SK-N-SH treated with all-trans-retinoic acid at 6 μM for 48 hours (cell line): ENCODE data around the gene ME1.

Experiments used
- ATAC-seq: fragments of 200-7000 bp; cut with Tn5 transposase; 3 replicates; pipeline ENCODE4 v1.9.1; 2020; ENCODE audit warnings: mild to moderate bottlenecking, moderate library complexity
- ARNTL ChIP-seq: fragments of 450-650 bp; formaldehyde crosslinking; IDR thresholded peaks from 2 replicates; pipeline ENCODE4 v1.5.0; 2020; ENCODE audit warnings: low read depth, mild to moderate bottlenecking, moderate library complexity, borderline replicate concordance
- BACH2 ChIP-seq: fragments of 250-450 bp; sonication (Bioruptor Pico); IDR thresholded peaks from 2 replicates; pipeline ENCODE4 v1.9.0; 2021; ENCODE audit warnings: mild to moderate bottlenecking, borderline replicate concordance
- CSDC2 ChIP-seq: fragments of 250-450 bp; sonication (Bioruptor Pico); IDR thresholded peaks from 2 replicates; pipeline ENCODE4 v1.5.0; 2020; ENCODE audit warnings: mild to moderate bottlenecking, moderate library complexity
- ESRRG ChIP-seq: fragments of 250-450 bp; sonication (Bioruptor Pico); IDR thresholded peaks from 2 replicates; pipeline ENCODE4 v1.6.1; 2021; ENCODE audit warnings: mild to moderate bottlenecking
- GLIS3 ChIP-seq: fragments of 250-450 bp; sonication (Bioruptor Pico); IDR thresholded peaks from 2 replicates; pipeline ENCODE4 v1.5.0; 2020; ENCODE audit warnings: mild to moderate bottlenecking, moderate library complexity
- OSR1 ChIP-seq: fragments of 250-450 bp; sonication (Bioruptor Pico); IDR thresholded peaks from 2 replicates; pipeline ENCODE4 v1.8.0; 2022; ENCODE audit warnings: moderate library complexity, mild to moderate bottlenecking, inconsistent platforms
- POU6F1 ChIP-seq: fragments of 250-450 bp; sonication (Bioruptor Pico); IDR thresholded peaks from 2 replicates; pipeline ENCODE4 v1.8.0; 2021; ENCODE audit warnings: low read depth, mild to moderate bottlenecking, moderate library complexity, borderline replicate concordance
- PPARA ChIP-seq: fragments of 250-450 bp; sonication (Bioruptor Pico); IDR thresholded peaks from 2 replicates; pipeline ENCODE4 v1.5.0; 2020; ENCODE audit warnings: mild to moderate bottlenecking, borderline replicate concordance
- RARB ChIP-seq: fragments of 250-450 bp; sonication (Bioruptor Pico); IDR thresholded peaks from 2 replicates; pipeline ENCODE4 v1.8.0; 2021; ENCODE audit warnings: mild to moderate bottlenecking, moderate library complexity
- SNAI2 ChIP-seq: fragments of 250-450 bp; sonication (Bioruptor Pico); IDR thresholded peaks from 2 replicates; pipeline ENCODE4 v1.5.0; 2020; ENCODE audit warnings: mild to moderate bottlenecking, moderate library complexity
- TCF4 ChIP-seq: fragments of 250-450 bp; sonication (Bioruptor Pico); IDR thresholded peaks from 2 replicates; pipeline ENCODE4 v1.8.0; 2021; ENCODE audit warnings: mild to moderate bottlenecking, moderate library complexity, borderline replicate concordance
- TOX ChIP-seq: fragments of 250-450 bp; sonication (Bioruptor Pico); IDR thresholded peaks from 2 replicates; pipeline ENCODE4 v1.8.0; 2021; ENCODE audit warnings: mild to moderate bottlenecking, moderate library complexity, borderline replicate concordance
- TSHZ2 ChIP-seq: fragments of 250-450 bp; sonication (Bioruptor Pico); IDR thresholded peaks from 2 replicates; pipeline ENCODE4 v1.5.0; 2020; ENCODE audit warnings: mild to moderate bottlenecking, moderate library complexity
- ZC3H10 ChIP-seq: fragments of 250-450 bp; sonication (Bioruptor Pico); IDR thresholded peaks from 2 replicates; pipeline ENCODE4 v1.5.1; 2021; ENCODE audit warnings: mild to moderate bottlenecking, moderate library complexity
- ZFP3 ChIP-seq: fragments of 250-450 bp; sonication (Bioruptor Pico); IDR thresholded peaks from 2 replicates; pipeline ENCODE4 v1.5.0; 2020; ENCODE audit warnings: mild to moderate bottlenecking, moderate library complexity
- ZFP30 ChIP-seq: fragments of 450-650 bp; formaldehyde crosslinking; IDR thresholded peaks from 2 replicates; pipeline ENCODE4 v1.5.0; 2022; ENCODE audit warnings: mild to moderate bottlenecking, moderate library complexity
- ZNF565 ChIP-seq: fragments of 450-650 bp; formaldehyde crosslinking; conservative IDR thresholded peaks from 2 replicates; pipeline ENCODE4 v1.5.0; 2020; ENCODE audit warnings: low read depth, mild to moderate bottlenecking, moderate library complexity
- ZNF70 ChIP-seq: fragments of 450-650 bp; formaldehyde crosslinking; IDR thresholded peaks from 2 replicates; pipeline ENCODE4 v1.5.0; 2020; ENCODE audit warnings: mild to moderate bottlenecking, moderate library complexity
- ZNF8 ChIP-seq: fragments of 450-650 bp; formaldehyde crosslinking; IDR thresholded peaks from 2 replicates; pipeline ENCODE4 v1.5.0; 2020; ENCODE audit warnings: mild to moderate bottlenecking, moderate library complexity
- TF ChIP-seq, protein P1 (sequence below): fragments of 250-450 bp; sonication (Bioruptor Pico); IDR thresholded peaks from 2 replicates; pipeline ENCODE4 v1.8.0; 2020; ENCODE audit warnings: mild to moderate bottlenecking, moderate library complexity, borderline replicate concordance
- TF ChIP-seq, protein P2 (sequence below): fragments of 250-450 bp; sonication (Bioruptor Pico); IDR thresholded peaks from 2 replicates; pipeline ENCODE4 v1.5.1; 2021; ENCODE audit warnings: mild to moderate bottlenecking, moderate library complexity
- TF ChIP-seq, protein P3 (sequence below): fragments of 250-450 bp; sonication (Bioruptor Pico); IDR thresholded peaks from 2 replicates; pipeline ENCODE4 v1.5.1; 2020; ENCODE audit warnings: low read depth, mild to moderate bottlenecking, moderate library complexity

ME1 gene

DNA sequence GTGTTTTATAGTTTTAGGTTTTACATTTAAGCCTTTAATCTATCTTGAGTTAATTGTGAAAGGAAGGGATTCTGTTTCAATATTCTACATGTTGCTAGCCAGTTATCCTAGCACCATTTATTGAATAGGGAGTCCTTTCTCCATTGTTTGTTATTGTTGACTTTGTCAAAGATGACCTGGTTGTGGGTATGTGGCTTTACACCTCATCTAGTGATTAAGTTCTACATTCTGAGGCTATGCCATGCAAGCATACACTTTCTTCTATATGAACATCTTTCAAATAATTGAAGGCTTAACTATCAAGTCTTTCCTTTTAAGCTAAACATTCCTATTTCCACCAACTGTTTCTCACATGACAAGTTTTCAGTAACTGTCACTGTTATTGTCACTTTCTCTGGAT, 46.1 kb downstream of the ME1 start:
- TF ChIP-seq CSDC2 (CRISPR knock-in tag) (no peak), BACH2 (CRISPR knock-in tag) (no peak), PPARA (no peak), TSHZ2 (CRISPR knock-in tag) (no peak), ZC3H10 (CRISPR knock-in tag) (no peak), ZNF565 (no peak), ESRRG (no peak), ZNF8 (no peak), RARB (CRISPR knock-in tag) (no peak), TOX (no peak), ARNTL (CRISPR knock-in tag) (no peak), OSR1 (CRISPR knock-in tag) (no peak), SNAI2 (CRISPR knock-in tag) (no peak), POU6F1 (no peak), ZNF70 (CRISPR knock-in tag) (no peak), ZFP3 (CRISPR knock-in tag) (no peak)
- TF ChIP-seq, protein P1, sequence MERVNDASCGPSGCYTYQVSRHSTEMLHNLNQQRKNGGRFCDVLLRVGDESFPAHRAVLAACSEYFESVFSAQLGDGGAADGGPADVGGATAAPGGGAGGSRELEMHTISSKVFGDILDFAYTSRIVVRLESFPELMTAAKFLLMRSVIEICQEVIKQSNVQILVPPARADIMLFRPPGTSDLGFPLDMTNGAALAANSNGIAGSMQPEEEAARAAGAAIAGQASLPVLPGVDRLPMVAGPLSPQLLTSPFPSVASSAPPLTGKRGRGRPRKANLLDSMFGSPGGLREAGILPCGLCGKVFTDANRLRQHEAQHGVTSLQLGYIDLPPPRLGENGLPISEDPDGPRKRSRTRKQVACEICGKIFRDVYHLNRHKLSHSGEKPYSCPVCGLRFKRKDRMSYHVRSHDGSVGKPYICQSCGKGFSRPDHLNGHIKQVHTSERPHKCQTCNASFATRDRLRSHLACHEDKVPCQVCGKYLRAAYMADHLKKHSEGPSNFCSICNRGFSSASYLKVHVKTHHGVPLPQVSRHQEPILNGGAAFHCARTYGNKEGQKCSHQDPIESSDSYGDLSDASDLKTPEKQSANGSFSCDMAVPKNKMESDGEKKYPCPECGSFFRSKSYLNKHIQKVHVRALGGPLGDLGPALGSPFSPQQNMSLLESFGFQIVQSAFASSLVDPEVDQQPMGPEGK, result no peak
- TF ChIP-seq, protein P2, sequence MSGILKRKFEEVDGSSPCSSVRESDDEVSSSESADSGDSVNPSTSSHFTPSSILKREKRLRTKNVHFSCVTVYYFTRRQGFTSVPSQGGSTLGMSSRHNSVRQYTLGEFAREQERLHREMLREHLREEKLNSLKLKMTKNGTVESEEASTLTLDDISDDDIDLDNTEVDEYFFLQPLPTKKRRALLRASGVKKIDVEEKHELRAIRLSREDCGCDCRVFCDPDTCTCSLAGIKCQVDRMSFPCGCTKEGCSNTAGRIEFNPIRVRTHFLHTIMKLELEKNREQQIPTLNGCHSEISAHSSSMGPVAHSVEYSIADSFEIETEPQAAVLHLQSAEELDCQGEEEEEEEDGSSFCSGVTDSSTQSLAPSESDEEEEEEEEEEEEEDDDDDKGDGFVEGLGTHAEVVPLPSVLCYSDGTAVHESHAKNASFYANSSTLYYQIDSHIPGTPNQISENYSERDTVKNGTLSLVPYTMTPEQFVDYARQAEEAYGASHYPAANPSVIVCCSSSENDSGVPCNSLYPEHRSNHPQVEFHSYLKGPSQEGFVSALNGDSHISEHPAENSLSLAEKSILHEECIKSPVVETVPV, result no peak
- ATAC-seq, result no peak

- no peak for ATAC-seq
- TF ChIP-seq ESRRG (no peak), ZC3H10 (CRISPR knock-in tag) (no peak), BACH2 (CRISPR knock-in tag) (no peak), ZFP30 (CRISPR knock-in tag) (no peak), CSDC2 (CRISPR knock-in tag) (no peak), GLIS3 (CRISPR knock-in tag) (no peak), ARNTL (CRISPR knock-in tag) (no peak), ZFP3 (CRISPR knock-in tag) (no peak), SNAI2 (CRISPR knock-in tag) (no peak), POU6F1 (no peak), TCF4 (CRISPR knock-in tag) (no peak), OSR1 (CRISPR knock-in tag) (no peak), PPARA (no peak), TOX (no peak), TSHZ2 (CRISPR knock-in tag) (no peak)
- TF ChIP-seq, protein P3, sequence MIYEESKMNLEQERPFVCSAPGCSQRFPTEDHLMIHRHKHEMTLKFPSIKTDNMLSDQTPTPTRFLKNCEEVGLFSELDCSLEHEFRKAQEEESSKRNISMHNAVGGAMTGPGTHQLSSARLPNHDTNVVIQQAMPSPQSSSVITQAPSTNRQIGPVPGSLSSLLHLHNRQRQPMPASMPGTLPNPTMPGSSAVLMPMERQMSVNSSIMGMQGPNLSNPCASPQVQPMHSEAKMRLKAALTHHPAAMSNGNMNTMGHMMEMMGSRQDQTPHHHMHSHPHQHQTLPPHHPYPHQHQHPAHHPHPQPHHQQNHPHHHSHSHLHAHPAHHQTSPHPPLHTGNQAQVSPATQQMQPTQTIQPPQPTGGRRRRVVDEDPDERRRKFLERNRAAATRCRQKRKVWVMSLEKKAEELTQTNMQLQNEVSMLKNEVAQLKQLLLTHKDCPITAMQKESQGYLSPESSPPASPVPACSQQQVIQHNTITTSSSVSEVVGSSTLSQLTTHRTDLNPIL (CRISPR knock-in tag), result no peak
- TF ChIP-seq, protein P1, result no peak
Measured at GRCh38 chr6:83381949-83382348, 48.9 kb downstream of the ME1 start.
